ENCODE measurements around the gene SLC6A15.

DNA sequence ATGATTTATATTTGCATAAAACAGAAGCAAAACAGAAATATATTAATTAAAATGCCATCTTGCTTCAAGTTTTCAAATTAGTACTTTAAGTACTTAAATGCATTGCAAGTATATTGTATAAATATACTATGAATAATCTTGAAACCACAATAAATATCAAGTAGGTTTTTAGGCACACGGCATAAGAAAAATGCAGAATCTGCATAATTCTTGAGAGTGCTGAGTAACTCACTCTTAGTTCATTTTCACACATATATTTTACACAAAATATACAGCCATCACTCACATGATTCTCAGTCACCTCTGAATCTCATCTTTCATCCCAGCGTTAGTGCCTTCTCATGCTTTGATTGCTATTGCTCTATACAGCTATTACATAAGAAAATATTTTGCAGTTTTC, 51.9 kb downstream of the SLC6A15 start:
- TF ChIP-seq POLR2A (IDR thresholded peaks at IDR 0.05) = no peak
- TF ChIP-seq, protein P1, sequence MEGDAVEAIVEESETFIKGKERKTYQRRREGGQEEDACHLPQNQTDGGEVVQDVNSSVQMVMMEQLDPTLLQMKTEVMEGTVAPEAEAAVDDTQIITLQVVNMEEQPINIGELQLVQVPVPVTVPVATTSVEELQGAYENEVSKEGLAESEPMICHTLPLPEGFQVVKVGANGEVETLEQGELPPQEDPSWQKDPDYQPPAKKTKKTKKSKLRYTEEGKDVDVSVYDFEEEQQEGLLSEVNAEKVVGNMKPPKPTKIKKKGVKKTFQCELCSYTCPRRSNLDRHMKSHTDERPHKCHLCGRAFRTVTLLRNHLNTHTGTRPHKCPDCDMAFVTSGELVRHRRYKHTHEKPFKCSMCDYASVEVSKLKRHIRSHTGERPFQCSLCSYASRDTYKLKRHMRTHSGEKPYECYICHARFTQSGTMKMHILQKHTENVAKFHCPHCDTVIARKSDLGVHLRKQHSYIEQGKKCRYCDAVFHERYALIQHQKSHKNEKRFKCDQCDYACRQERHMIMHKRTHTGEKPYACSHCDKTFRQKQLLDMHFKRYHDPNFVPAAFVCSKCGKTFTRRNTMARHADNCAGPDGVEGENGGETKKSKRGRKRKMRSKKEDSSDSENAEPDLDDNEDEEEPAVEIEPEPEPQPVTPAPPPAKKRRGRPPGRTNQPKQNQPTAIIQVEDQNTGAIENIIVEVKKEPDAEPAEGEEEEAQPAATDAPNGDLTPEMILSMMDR (IDR thresholded peaks at IDR 0.05) = no peak

All from esophagus squamous epithelium (tissue), 4 donors.